ENCODE measurements around the gene PTPRN2.

PTPRN2 gene

GRCh38 chr7:157843336-157844140 is 744.1 kb downstream of the PTPRN2 start:
- no peak for DNase-seq

- no peak for DNase-seq
Measured at GRCh38 chr7:157841773-157842370, 745.8 kb downstream of the PTPRN2 start.

- DNase-seq: no peak
Measured at GRCh38 chr7:157840914-157841772, 746.5 kb downstream of the PTPRN2 start.

- no peak for DNase-seq
Measured at GRCh38 chr7:157840174-157840913, 747.3 kb downstream of the PTPRN2 start.

- DNase-seq: no peak
Measured at GRCh38 chr7:157839672-157840167, 747.9 kb downstream of the PTPRN2 start.

GRCh38 chr7:157839226-157839625 is 748.4 kb downstream of the PTPRN2 start:
- no peak for DNase-seq

GRCh38 chr7:157837561-157837960 is 750.1 kb downstream of the PTPRN2 start:
- DNase-seq: no peak

- DNase-seq: no peak
Measured at GRCh38 chr7:157837047-157837446, 750.6 kb downstream of the PTPRN2 start.

GRCh38 chr7:157834501-157835163 is 753.0 kb downstream of the PTPRN2 start:
- no peak for DNase-seq

- DNase-seq: no peak
Measured at GRCh38 chr7:157832866-157833607, 754.6 kb downstream of the PTPRN2 start.

- DNase-seq: no peak
Measured at GRCh38 chr7:157832421-157832820, 755.2 kb downstream of the PTPRN2 start.

- DNase-seq: no peak
Measured at GRCh38 chr7:157832006-157832405, 755.6 kb downstream of the PTPRN2 start.

- no peak for DNase-seq
Measured at GRCh38 chr7:157831143-157831905, 756.3 kb downstream of the PTPRN2 start.

GRCh38 chr7:157830331-157830730 is 757.3 kb downstream of the PTPRN2 start:
- DNase-seq: no peak

- no peak for DNase-seq
Measured at GRCh38 chr7:157829491-157829890, 758.1 kb downstream of the PTPRN2 start.

GRCh38 chr7:157828881-157829280 is 758.7 kb downstream of the PTPRN2 start:
- DNase-seq: no peak

- no peak for DNase-seq
Measured at GRCh38 chr7:157828190-157828589, 759.4 kb downstream of the PTPRN2 start.

- no peak for DNase-seq
Measured at GRCh38 chr7:157827863-157828160, 759.8 kb downstream of the PTPRN2 start.

GRCh38 chr7:157827045-157827862 is 760.4 kb downstream of the PTPRN2 start:
- no peak for DNase-seq

- no peak for DNase-seq
Measured at GRCh38 chr7:157826566-157826965, 761.1 kb downstream of the PTPRN2 start.
